Osteoblast (primary cell): ENCODE results near the gene SPATA13. TPM values are rescaled to one million over a fixed set of nuclear protein-coding genes. Genes with fewer than 3 reads are reported as not detected.

Experiments
- DNase-seq: peaks from one replicate; pipeline ENCODE4 v3.0.0; 2011; ENCODE audit warnings: low spot score, mixed read lengths; ENCODE audit not compliant: insufficient read length; ENCODE audit errors: missing footprints
- H2AFZ ChIP-seq: 2 replicates; pipeline ENCODE4 v1.6.0; 2011; ENCODE audit warnings: mild to moderate bottlenecking, low read length
- H3K27ac ChIP-seq: 2 replicates; pipeline ENCODE4 v1.5.1; 2011; ENCODE audit warnings: mild to moderate bottlenecking, low read depth, low read length, moderate library complexity
- H3K27me3 ChIP-seq: 2 replicates; pipeline ENCODE4 v1.6.0; 2012; ENCODE audit warnings: mild to moderate bottlenecking, control low read depth, inconsistent platforms, low read length, moderate library complexity; ENCODE audit not compliant: insufficient read depth
- H3K36me3 ChIP-seq: 2 replicates; pipeline ENCODE4 v1.5.1; 2011; ENCODE audit warnings: mild to moderate bottlenecking, low read length, control low read depth, moderate library complexity; ENCODE audit not compliant: insufficient read depth
- H3K4me1 ChIP-seq: 2 replicates; pipeline ENCODE4 v1.5.1; 2011; ENCODE audit warnings: mild to moderate bottlenecking, low read length, control low read depth, moderate library complexity; ENCODE audit not compliant: insufficient read depth
- H3K4me2 ChIP-seq: 2 replicates; pipeline ENCODE4 v1.6.0; 2011; ENCODE audit warnings: mild to moderate bottlenecking, low read length; ENCODE audit not compliant: insufficient read depth
- H3K4me3 ChIP-seq: fragments of 200-600 bp; sonication (generic); 3 replicates; pipeline ENCODE4 v1.5.1; 2012; ENCODE audit warnings: mild to moderate bottlenecking, low read length, inconsistent platforms; ENCODE audit not compliant: insufficient read depth
- H3K79me2 ChIP-seq: 2 replicates; pipeline ENCODE4 v1.6.0; 2012; ENCODE audit warnings: mild to moderate bottlenecking, low read length, control low read depth, inconsistent platforms; ENCODE audit not compliant: insufficient read depth
- H3K9me3 ChIP-seq: 2 replicates; pipeline ENCODE4 v1.5.1; 2011; ENCODE audit warnings: low read depth, low read length, control low read depth
- H4K20me1 ChIP-seq: 2 replicates; pipeline ENCODE4 v1.6.0; 2012; ENCODE audit warnings: mild to moderate bottlenecking, low read length, control low read depth; ENCODE audit not compliant: insufficient read depth
- CTCF ChIP-seq: IDR thresholded peaks from 2 replicates; pipeline ENCODE4 v1.5.1; 2011; ENCODE audit warnings: mild to moderate bottlenecking, low read depth, low read length, moderate library complexity; ENCODE audit errors: extremely low read depth
- total RNA-seq: library from RNA; depleted of rRNA; stranded (reverse); fragments of >200 nt; gene quantifications from 2 replicates; pipeline ENCODE4 v1.2.3, GENCODE V29; 2012

Gene SPATA13
- total RNA-seq, 1 donor: 40.2 TPM

- no peaks in the 10 kb centered on the region for H3K36me3 ChIP-seq
- no peaks in the 10 kb centered on the region for H3K27me3 ChIP-seq
- no peak overlapping the region for H3K4me2 ChIP-seq
- H3K4me1 ChIP-seq: peaks cover 7% of the 10 kb centered on the region
- no peak overlapping the region for H2AFZ ChIP-seq
- no peak for TF ChIP-seq CTCF
- no peak for DNase-seq
- no peaks in the 10 kb centered on the region for H3K79me2 ChIP-seq
- no peaks in the 10 kb centered on the region for H3K9me3 ChIP-seq
- H4K20me1 ChIP-seq: no peaks in the 10 kb centered on the region
- no peak overlapping the region for H3K27ac ChIP-seq
- no peak overlapping the region for H3K4me3 ChIP-seq
These were observed 116.3 kb downstream of the SPATA13 start for GRCh38 chr13:24276861-24277260.

GRCh38 chr13:24277761-24278160, 117.2 kb downstream of the SPATA13 start:
- no peak overlapping the region for H3K4me3 ChIP-seq
- no peak overlapping the region for H2AFZ ChIP-seq
- no peak for TF ChIP-seq CTCF
- H3K9me3 ChIP-seq: no peaks in the 10 kb centered on the region
- no peaks in the 10 kb centered on the region for H3K4me1 ChIP-seq
- no peaks in the 10 kb centered on the region for H3K27me3 ChIP-seq
- no peak for DNase-seq
- no peaks in the 10 kb centered on the region for H3K79me2 ChIP-seq
- no peaks in the 10 kb centered on the region for H4K20me1 ChIP-seq
- H3K27ac ChIP-seq: no peak overlapping the region
- no peak overlapping the region for H3K4me2 ChIP-seq
- no peaks in the 10 kb centered on the region for H3K36me3 ChIP-seq

DNA sequence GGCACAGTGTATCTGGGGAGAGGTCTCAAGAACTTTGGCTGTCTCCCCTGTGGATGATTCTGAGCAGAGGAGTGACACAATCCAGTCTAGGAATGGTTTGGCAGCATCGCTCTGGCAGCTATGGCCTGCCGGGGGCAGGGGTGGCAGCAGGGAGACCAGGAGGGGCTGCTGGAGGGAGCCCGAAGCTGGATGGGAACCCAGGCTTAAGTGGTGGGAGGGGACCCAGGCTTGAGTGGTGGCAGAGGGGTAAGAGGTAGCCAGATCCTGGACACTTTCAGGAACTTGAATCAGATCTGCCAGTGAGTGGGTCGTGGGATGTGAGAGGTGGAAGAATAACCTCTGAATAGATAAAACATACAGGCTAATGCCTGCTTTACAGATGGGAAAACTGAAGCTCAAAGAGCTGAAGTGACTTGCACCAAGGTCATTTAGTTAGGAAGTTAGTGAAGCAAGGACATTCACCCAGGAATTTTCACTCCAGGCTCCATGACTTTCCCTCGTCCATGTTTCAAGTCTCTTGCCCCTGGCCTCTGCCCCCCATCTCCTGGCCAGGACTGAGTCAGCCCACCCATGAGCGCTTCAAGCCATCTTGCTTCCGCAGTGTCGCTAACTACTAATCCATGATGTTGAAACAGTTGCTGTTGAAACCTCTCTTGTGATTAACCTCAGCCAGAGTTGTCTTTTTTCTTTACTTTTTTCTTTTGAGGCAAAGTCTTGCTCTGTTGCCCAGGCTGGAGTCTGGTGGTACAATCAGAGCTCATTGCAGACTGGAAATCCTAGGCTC, 119.0 kb downstream of the SPATA13 start:
- no peaks in the 10 kb centered on the region for H3K9me3 ChIP-seq
- no peak for DNase-seq
- no peak overlapping the region for H2AFZ ChIP-seq
- no peak overlapping the region for H3K27ac ChIP-seq
- no peak for TF ChIP-seq CTCF
- no peaks in the 10 kb centered on the region for H3K36me3 ChIP-seq
- no peaks in the 10 kb centered on the region for H4K20me1 ChIP-seq
- H3K4me3 ChIP-seq: no peak overlapping the region
- no peaks in the 10 kb centered on the region for H3K79me2 ChIP-seq
- H3K4me2 ChIP-seq: no peak overlapping the region
- H3K27me3 ChIP-seq: no peaks in the 10 kb centered on the region
- no peaks in the 10 kb centered on the region for H3K4me1 ChIP-seq

- H3K4me3 ChIP-seq: no peak overlapping the region
- no peak overlapping the region for H3K4me2 ChIP-seq
- H3K36me3 ChIP-seq: no peaks in the 10 kb centered on the region
- H3K79me2 ChIP-seq: no peaks in the 10 kb centered on the region
- no peak overlapping the region for H3K27ac ChIP-seq
- H2AFZ ChIP-seq: no peak overlapping the region
- no peak for DNase-seq
- H4K20me1 ChIP-seq: no peaks in the 10 kb centered on the region
- H3K9me3 ChIP-seq: no peaks in the 10 kb centered on the region
- no peak for TF ChIP-seq CTCF
- H3K27me3 ChIP-seq: no peaks in the 10 kb centered on the region
- H3K4me1 ChIP-seq: no peaks in the 10 kb centered on the region
These were observed 120.2 kb downstream of the SPATA13 start for GRCh38 chr13:24280720-24281119.
